GM21717 (cell line): ENCODE measurements around the gene TRPM8.
"Not testable (repeated sequence)": the region's sequence is repeated elsewhere in the genome, so short reads cannot be mapped to it uniquely, and the experiment has no call there.

Experiments used
- ATAC-seq: cut with Tn5 transposase; IDR thresholded peaks from one replicate; pipeline ENCODE4 v1.9.1; 2021; ENCODE audit warnings: mild to moderate bottlenecking, moderate library complexity; ENCODE audit not compliant: unreplicated experiment

TRPM8 gene

GRCh38 chr2:233935426-233935825, 18.3 kb downstream of the TRPM8 start:
- ATAC-seq = no peak

- no peak for ATAC-seq
Observed at GRCh38 chr2:233936089-233936488, 18.9 kb downstream of the TRPM8 start.

- ATAC-seq = no peak
Observed at GRCh38 chr2:233938676-233939370, 21.6 kb downstream of the TRPM8 start.

GRCh38 chr2:233940376-233941276, 23.5 kb downstream of the TRPM8 start:
- no peak for ATAC-seq

GRCh38 chr2:233942731-233943130, 25.6 kb downstream of the TRPM8 start:
- ATAC-seq = no peak

- no peak for ATAC-seq
Observed at GRCh38 chr2:233944269-233944668, 27.1 kb downstream of the TRPM8 start.

GRCh38 chr2:233944722-233945121, 27.5 kb downstream of the TRPM8 start:
- no peak for ATAC-seq

GRCh38 chr2:233945146-233945545, 28.0 kb downstream of the TRPM8 start:
- no peak for ATAC-seq

- no peak for ATAC-seq
Observed at GRCh38 chr2:233950078-233950825, 33.1 kb downstream of the TRPM8 start.

- no peak for ATAC-seq
Observed at GRCh38 chr2:233952335-233952734, 35.2 kb downstream of the TRPM8 start.

GRCh38 chr2:233953087-233953801, 36.1 kb downstream of the TRPM8 start:
- ATAC-seq = no peak

GRCh38 chr2:233960203-233960602, 43.0 kb downstream of the TRPM8 start:
- ATAC-seq = no peak

- no peak for ATAC-seq
Observed at GRCh38 chr2:233961905-233962304, 44.7 kb downstream of the TRPM8 start.

- no peak for ATAC-seq
Observed at GRCh38 chr2:233964581-233964980, 47.4 kb downstream of the TRPM8 start.

GRCh38 chr2:233965032-233965603, 47.9 kb downstream of the TRPM8 start:
- no peak for ATAC-seq

- not testable (repeated sequence) for ATAC-seq
Observed at GRCh38 chr2:233965646-233966045, 48.5 kb downstream of the TRPM8 start.

- no peak for ATAC-seq
Observed at GRCh38 chr2:233966388-233966787, 49.2 kb downstream of the TRPM8 start.

GRCh38 chr2:233967164-233967563, 50.0 kb downstream of the TRPM8 start:
- ATAC-seq = no peak

- no peak for ATAC-seq
Observed at GRCh38 chr2:233968556-233968955, 51.4 kb downstream of the TRPM8 start.

- ATAC-seq = not testable (repeated sequence)
Observed at GRCh38 chr2:233972460-233972859, 55.3 kb downstream of the TRPM8 start.
